Prostate gland (tissue), 1 donor: ENCODE results near the gene GLYATL2.

Source experiments
- POLR2A ChIP-seq: fragments of 450-650 bp; IDR thresholded peaks from one replicate; pipeline ENCODE4 v1.6.1; 2016; ENCODE audit warnings: antibody characterized with exemption, mild to moderate bottlenecking
- POLR2AphosphoS5 ChIP-seq: sonication (generic); formaldehyde crosslinking; IDR thresholded peaks from one replicate; pipeline ENCODE4 v1.6.1; 2017; ENCODE audit warnings: antibody characterized with exemption

GRCh38 chr11:58845386-58845785 is 882 bp upstream of the GLYATL2 start:
- TF ChIP-seq POLR2AphosphoS5, result no peak
- TF ChIP-seq POLR2A, result no peak
